Endothelial cell (in vitro differentiated cells): ENCODE data around the gene RFX7. TPM values are rescaled to one million over a fixed set of nuclear protein-coding genes. Genes with fewer than 3 reads are reported as not detected.

Experiments
- DNase-seq: peaks from one replicate; pipeline ENCODE4 v3.0.0; 2021; ENCODE audit warnings: low spot score
- H3K27ac Mint-ChIP-seq: one replicate; pipeline ENCODE4 v1.8.0; 2021; ENCODE audit warnings: mixed read lengths, inconsistent platforms; ENCODE audit not compliant: unreplicated experiment
- H3K27me3 Mint-ChIP-seq: one replicate; pipeline ENCODE4 v1.8.0; 2021; ENCODE audit warnings: mild to moderate bottlenecking, moderate library complexity, mixed read lengths, inconsistent platforms; ENCODE audit not compliant: unreplicated experiment
- H3K36me3 Mint-ChIP-seq: one replicate; pipeline ENCODE4 v1.8.0; 2021; ENCODE audit warnings: mild to moderate bottlenecking, low read depth, mixed read lengths, inconsistent platforms; ENCODE audit not compliant: unreplicated experiment
- H3K4me1 Mint-ChIP-seq: one replicate; pipeline ENCODE4 v1.8.0; 2021; ENCODE audit warnings: mild to moderate bottlenecking, mixed read lengths, inconsistent platforms; ENCODE audit not compliant: unreplicated experiment
- H3K4me3 Mint-ChIP-seq: one replicate; pipeline ENCODE4 v1.8.0; 2021; ENCODE audit warnings: mild to moderate bottlenecking, mixed read lengths, inconsistent platforms; ENCODE audit not compliant: unreplicated experiment
- H3K9me3 Mint-ChIP-seq: one replicate; pipeline ENCODE4 v1.8.0; 2021; ENCODE audit warnings: mixed read lengths, inconsistent platforms; ENCODE audit not compliant: unreplicated experiment
- CTCF ChIP-seq: fragments of 200-600 bp; sonication (generic); IDR thresholded peaks from one replicate; pipeline ENCODE4 v1.5.0; 2021; ENCODE audit warnings: antibody characterized with exemption; ENCODE audit not compliant: unreplicated experiment
- total RNA-seq: library from RNA; stranded (reverse); fragmentation: NEBNext Ultra II Directional; extraction: Animal tissue kit (Norgen Biotek cat#: 25700); gene quantifications from one replicate; pipeline ENCODE4 v1.2.1, GENCODE V29; 2021; ENCODE audit not compliant: unreplicated experiment

Gene RFX7
- total RNA-seq, 1 donor from 2014 or later = 37.7 TPM

GRCh38 chr15:56095406-56095805, 148.3 kb downstream of the RFX7 start:
- H3K9me3 Mint-ChIP-seq = no peaks in the 10 kb centered on the region
- no peak overlapping the region for H3K27ac Mint-ChIP-seq
- peaks cover 2% of the 10 kb centered on the region for H3K27me3 Mint-ChIP-seq
- TF ChIP-seq CTCF = no peak
- H3K4me1 Mint-ChIP-seq = no peaks in the 10 kb centered on the region
- H3K36me3 Mint-ChIP-seq = peaks cover 35% of the 10 kb centered on the region
- no peak overlapping the region for H3K4me3 Mint-ChIP-seq
- DNase-seq = no peak

DNA sequence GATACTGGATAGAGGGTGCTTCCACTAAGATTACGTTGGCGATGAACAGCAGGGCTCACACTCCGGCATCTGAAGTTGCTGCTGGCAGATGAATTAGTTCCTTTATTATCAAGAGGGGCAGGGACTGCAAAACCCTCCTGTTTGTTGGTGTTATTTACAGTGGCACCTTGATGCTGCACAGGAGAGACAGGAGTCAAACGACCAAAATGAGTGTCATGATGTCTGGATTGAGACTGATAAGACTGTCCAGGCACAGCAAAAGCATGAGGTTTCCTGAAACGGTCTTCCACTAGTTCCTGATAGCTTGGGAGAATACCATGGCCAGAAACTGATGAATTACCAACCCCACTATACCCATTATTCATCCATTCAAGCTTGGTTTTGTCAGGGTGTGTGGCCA, 149.5 kb downstream of the RFX7 start:
- DNase-seq = no peak
- Mint-ChIP-seq H3K4me1 (no peaks in the 10 kb centered on the region), H3K27ac (no peak overlapping the region), H3K9me3 (no peaks in the 10 kb centered on the region), H3K27me3 (peaks cover 2% of the 10 kb centered on the region), H3K4me3 (peak overlapping the region; percentile 68), H3K36me3 (peaks cover 35% of the 10 kb centered on the region)
- TF ChIP-seq CTCF = no peak

- no peak overlapping the region for H3K4me3 Mint-ChIP-seq
- H3K27me3 Mint-ChIP-seq = no peaks in the 10 kb centered on the region
- peaks cover 1% of the 10 kb centered on the region for H3K36me3 Mint-ChIP-seq
- no peaks in the 10 kb centered on the region for H3K9me3 Mint-ChIP-seq
- TF ChIP-seq CTCF = no peak
- DNase-seq = no peak
- H3K4me1 Mint-ChIP-seq = no peaks in the 10 kb centered on the region
- no peak overlapping the region for H3K27ac Mint-ChIP-seq
Measured at GRCh38 chr15:56088389-56088788, 155.3 kb downstream of the RFX7 start.

DNA sequence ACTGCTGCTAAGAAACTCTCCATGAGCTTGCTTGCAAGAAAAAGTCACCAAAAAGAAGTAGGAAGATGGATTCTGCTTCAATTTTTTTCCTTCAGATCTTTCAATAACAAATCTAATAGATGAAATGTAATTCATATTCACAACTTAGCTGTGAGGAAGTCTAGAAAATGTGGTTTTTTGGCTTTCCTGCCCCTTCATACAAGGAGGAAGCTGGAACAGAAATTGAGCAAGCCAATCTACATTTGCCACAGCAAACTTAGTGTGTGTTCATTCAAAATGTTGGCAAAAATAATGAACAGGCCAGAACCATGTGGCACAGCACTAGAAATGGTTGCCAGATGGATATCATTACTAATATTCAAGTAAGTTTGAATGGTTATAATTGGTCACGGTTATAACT, 157.1 kb downstream of the RFX7 start:
- TF ChIP-seq CTCF = no peak
- Mint-ChIP-seq H3K36me3 (no peaks in the 10 kb centered on the region), H3K27me3 (no peaks in the 10 kb centered on the region)

GRCh38 chr15:56082263-56082761, 161.4 kb downstream of the RFX7 start:
- Mint-ChIP-seq H3K27ac (no peak overlapping the region), H3K4me3 (no peak overlapping the region)

More for the DNA sequence above, 157.1 kb downstream of the RFX7 start:
- Mint-ChIP-seq H3K4me1 (no peaks in the 10 kb centered on the region), H3K27ac (no peak overlapping the region), H3K9me3 (no peaks in the 10 kb centered on the region), H3K4me3 (no peak overlapping the region)
- DNase-seq = no peak

More at GRCh38 chr15:56082263-56082761, 161.4 kb downstream of the RFX7 start:
- no peaks in the 10 kb centered on the region for H3K27me3 Mint-ChIP-seq
- no peak for DNase-seq
- no peaks in the 10 kb centered on the region for H3K9me3 Mint-ChIP-seq
- no peak for TF ChIP-seq CTCF
- H3K36me3 Mint-ChIP-seq = no peaks in the 10 kb centered on the region
- no peaks in the 10 kb centered on the region for H3K4me1 Mint-ChIP-seq
